GM21360 (cell line): ENCODE measurements around the gene CORO2A.
"Not testable (repeated sequence)": the region's sequence is repeated elsewhere in the genome, so short reads cannot be mapped to it uniquely, and the experiment has no call there.

Experiments
- ATAC-seq: cut with Tn5 transposase; IDR thresholded peaks from one replicate; pipeline ENCODE4 v1.9.1; 2021; ENCODE audit warnings: mild to moderate bottlenecking, moderate library complexity; ENCODE audit not compliant: unreplicated experiment

Gene CORO2A

DNA sequence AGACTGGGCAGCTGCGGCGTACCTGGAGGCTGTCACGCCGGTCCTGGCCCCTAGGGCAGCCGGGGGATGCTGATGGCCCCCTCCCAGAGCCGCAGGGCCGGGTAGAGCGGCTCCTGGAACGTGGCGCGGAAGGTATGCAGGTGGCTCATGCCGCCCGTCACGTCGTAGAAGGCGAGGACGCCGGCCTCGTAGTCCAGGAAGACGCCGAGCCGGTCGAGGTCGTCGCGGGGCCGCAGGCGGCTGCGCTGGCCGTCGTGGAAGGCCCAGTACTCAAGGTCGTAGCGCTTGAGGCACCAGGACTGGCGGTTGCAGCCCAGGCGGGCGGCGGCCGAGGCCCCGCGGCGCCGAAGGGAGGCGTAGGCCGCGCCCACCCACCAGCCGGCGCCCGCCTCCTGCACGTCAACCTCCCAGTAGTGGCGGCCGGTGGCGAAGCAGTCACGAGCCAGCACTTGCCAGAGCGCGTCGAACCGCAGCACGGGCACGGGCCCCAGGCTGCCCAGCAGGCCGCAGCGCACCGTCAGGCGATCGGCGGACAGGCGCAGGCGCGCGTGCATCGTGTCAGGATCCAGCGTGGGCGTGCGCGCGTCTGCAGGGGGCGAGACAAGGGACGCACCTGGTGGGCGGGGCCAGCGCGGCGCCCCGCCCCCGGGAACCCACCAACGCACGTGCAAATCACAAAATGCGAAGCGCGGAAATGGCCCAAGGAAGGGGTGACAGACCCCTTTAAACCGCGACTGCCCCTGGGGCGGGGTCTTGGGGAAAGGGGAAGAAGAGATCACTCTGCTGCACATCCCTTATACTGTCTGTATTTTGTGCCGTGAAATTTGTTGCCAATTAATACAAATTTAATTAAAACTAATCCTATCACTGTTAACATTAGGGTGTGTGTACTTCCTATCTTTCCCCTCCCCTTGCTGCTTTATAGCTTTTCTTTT lies 104.8 kb downstream of the CORO2A start:
- no peak for ATAC-seq

DNA sequence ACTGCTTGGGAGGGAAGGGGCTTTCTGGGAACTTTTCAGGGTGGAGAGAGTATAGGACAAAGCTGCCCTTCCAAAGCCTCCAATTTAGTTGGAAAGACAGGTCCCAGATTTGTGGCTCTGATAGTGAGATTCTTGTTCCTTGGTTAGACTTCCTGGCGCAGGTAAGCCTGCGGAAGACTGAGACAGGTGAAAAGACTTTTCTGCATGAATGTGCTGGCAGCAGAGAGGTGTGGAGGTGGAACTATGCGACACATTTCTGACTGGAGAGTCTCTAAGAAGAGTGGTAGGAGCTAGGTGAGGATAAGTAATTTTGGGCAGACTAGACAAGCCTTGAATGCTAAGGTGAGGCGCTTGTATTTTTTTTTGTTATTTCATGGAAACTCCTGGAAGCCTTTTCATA lies 106.0 kb downstream of the CORO2A start:
- ATAC-seq, result no peak

DNA sequence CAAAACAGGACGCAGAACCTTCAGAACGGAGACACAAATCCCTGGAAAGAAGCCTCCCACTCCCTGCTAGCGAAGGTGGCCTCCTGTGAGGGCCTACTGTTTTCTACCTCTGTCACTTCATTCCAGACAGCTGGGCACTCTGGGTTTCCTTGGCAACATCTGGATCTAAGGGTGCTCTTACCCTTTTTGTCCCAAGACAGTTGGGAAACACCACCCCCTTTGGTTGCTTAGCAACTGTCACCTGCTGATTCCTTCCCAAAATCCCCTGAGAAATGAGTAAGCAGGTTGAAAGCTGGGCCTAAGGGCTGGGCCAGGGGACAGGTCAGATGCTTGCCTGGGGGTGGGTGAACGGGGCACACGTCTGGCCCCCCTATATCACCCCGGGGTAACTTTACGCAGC lies 106.5 kb downstream of the CORO2A start:
- no peak for ATAC-seq

DNA sequence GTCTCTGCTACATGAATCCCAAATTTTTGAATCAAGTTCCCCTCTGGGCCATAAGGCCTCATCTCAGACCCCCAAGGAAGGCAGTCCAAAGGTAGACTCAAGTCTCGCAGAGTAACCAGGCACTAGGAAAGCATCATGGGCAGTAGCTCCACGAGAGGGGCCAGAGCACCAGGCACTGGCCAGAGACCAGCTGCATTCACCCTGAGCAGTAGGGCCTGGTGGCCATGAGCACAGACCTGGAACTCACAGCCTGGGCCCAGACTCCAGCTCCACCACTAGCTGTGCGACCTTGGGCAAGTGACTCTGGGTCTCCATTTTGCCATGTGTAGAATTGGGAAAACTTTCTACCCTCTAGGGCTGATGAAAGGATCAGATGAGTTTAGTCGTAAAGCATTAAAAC lies 107.4 kb downstream of the CORO2A start:
- no peak for ATAC-seq

DNA sequence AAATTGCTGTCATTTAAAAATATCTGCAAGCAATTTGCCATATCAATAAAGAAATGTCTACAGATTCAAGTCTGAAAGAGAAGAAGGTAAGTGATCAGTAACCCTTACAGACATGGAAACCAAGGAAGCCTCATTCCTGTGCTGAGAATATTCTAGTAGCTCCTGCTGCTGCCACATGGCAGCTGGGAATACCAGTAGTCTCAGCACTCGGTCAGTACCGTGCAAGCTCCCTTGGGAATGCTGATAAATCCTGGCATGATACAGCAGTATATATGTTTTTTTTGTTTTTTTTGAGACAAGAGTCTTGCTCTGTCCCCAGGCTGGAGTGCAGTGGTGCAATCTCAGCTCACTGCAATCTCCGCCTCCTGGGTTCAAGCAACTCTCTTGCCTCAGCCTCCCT lies 108.0 kb downstream of the CORO2A start:
- ATAC-seq, result no peak

DNA sequence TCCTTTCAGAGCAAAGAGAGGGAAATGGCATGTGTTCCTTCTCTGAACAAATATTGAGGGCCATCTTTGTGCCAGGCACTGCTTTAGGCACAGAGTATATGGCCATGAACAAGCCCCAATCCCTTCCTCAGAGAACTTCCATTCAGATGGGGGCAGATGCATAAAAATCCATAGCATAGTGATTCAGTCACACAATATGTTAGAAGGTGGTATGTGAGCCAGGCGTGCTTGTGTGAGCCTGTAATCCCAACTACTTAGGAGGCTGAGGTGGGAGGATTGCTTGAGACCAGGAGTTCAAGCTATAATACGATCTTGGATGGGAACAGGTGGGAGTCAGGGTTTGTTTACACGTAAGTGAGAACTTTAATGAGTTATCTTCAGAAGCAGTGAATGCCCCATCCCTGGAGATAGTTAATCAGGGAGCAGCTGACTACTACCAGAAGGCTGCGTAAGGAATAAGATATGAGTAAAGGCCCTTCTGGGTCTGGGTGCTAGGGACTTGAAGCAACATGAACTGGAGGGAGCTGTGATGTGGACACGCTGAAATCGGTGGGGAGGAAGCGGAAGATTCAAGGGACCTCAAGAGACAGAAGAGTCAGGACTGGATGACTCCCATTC lies 108.8 kb downstream of the CORO2A start:
- ATAC-seq, result no peak

DNA sequence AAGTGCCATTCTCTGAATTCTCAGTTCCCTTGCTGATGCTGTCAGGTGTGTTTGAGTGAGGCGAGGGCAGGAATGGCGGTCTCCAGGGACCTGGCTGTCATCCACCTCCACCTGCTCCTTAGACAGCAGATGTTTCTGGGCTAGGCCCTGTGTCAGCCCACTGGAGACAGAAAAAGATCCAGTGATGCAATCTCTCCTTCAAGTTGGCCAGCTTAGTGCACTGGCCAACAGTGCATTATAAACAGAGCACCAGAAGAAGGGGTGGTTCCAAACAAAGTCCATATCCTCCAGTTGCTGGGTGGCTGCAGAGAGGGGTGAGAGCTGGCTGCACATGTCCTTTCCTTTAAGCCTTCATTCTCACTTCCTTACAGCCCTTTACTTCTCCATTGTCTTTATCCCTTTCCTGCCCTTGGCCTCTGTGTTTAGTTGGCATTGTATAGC lies 109.4 kb downstream of the CORO2A start:
- no peak for ATAC-seq

DNA sequence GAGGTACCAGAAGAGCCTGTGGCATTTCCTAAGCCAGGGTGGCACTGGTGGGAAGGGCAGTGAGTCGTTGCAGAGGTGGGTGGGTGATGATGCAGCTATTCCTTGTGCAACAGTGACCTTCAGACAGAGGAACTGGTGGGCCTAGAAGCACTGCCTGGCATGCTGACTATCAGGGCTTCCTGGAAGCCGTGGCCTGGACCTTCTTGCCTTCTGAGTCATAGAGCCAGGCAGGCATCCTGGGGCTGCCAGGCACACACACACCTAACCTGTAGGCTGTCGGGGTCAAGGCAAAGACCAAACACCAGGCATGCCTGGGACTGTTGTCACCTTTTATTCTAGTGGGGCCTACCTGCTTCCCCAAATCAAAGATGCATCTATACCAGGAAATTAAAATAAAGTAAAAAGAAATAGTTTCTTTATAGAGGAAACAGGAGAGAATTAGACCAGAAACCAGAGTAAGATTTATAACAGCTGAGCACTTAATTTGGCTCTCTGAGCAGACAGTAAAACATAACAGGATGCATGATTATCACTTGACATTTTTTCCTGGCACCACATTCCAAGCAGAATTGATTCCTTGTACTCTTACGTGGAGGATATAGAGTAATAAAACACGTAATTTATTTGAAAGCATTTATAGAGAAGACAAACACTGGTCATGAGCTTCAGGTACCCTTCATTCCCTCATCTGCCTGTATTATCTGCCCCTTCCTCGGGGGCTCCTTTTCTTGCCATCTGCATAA lies 110.8 kb downstream of the CORO2A start:
- no peak for ATAC-seq

DNA sequence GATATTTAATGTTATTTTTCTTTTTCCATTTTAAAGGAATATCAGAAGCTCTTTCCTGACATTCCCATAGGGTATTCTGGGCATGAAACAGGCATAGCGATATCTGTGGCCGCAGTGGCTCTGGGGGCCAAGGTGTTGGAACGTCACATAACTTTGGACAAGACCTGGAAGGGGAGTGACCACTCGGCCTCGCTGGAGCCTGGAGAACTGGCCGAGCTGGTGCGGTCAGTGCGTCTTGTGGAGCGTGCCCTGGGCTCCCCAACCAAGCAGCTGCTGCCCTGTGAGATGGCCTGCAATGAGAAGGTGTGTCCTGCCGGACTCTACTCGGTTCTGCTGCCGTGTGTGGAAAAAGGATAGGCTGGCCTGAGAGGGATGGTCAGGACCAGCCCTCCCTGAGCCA lies 111.7 kb downstream of the CORO2A start:
- no peak for ATAC-seq

DNA sequence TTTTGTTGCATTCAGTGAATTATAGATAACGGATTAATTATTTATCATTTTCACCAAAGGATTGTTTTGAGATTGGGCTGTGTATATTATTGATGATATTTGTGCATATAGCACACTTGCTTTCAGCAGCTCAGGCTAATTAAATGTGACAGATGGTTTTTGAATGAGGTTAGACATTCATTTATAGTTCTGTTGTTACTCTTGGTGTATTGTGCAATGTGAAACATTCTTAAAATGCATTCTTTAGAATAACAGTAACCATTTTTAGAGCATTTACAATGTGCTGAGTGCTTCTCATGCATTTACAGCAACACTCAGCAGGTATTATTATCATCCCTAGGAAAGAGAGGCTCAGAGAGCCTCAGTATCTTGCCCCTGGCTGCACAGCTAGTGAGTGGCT lies 112.1 kb downstream of the CORO2A start:
- no peak for ATAC-seq

DNA sequence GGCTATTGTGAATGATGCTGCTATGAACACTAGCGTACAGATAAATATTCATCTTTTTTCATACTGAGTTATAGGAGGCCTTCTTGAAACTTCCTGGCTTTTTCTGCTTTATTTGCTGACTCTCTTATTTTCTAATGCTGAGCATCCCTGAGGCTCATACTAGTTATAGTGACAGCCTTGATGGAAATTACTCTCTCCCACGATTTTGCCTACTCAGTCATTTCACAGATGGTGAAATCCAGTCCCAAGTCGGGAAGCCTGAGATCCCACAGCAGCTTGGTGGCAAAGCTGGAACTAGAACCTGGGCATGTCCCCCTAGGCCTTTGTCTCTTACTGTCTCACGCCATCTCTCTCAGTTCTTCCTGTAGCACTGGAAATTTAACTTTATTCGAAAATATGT lies 113.5 kb downstream of the CORO2A start:
- no peak for ATAC-seq

DNA sequence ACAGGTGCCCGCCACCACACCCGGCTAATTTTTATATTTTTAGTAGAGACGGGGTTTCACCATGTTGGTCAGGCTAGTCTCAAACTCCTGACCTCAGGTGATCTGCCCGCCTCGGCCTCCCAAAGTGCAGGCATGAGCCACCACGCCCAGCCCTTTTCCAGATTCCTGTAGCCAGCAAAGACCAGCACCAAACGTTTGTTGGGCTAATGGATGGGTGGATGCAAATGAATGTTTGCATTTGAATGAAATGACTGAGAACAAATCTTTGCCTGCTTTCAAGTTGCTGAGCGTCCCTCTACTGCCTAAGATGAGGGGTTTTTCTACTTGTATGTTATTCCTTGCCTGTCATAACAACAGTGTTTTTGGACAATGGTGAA lies 115.9 kb downstream of the CORO2A start:
- not testable (repeated sequence) for ATAC-seq

DNA sequence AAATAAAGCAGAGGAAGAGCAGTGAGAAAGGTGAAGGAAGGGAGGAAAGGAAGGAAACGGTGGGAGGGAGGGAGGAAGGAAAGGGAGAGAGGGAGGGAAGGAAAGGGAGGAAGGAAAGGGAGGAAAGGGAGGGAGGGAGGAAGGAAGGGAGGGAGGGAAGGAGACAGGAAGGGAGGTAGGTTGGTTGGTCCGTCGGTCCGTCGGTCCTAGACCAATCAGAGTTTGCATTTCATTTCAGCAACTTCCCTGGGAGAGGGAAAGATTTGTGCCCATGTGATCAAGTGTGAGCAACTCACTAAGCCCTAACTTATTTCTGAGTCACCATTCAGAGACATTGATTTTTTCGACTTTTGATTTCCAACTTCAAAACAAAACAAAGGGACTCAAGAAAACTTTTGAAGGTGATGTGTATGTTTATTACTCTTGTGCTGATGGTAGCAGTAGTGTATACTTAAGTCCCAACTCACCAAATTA lies 117.1 kb downstream of the CORO2A start:
- no peak for ATAC-seq

DNA sequence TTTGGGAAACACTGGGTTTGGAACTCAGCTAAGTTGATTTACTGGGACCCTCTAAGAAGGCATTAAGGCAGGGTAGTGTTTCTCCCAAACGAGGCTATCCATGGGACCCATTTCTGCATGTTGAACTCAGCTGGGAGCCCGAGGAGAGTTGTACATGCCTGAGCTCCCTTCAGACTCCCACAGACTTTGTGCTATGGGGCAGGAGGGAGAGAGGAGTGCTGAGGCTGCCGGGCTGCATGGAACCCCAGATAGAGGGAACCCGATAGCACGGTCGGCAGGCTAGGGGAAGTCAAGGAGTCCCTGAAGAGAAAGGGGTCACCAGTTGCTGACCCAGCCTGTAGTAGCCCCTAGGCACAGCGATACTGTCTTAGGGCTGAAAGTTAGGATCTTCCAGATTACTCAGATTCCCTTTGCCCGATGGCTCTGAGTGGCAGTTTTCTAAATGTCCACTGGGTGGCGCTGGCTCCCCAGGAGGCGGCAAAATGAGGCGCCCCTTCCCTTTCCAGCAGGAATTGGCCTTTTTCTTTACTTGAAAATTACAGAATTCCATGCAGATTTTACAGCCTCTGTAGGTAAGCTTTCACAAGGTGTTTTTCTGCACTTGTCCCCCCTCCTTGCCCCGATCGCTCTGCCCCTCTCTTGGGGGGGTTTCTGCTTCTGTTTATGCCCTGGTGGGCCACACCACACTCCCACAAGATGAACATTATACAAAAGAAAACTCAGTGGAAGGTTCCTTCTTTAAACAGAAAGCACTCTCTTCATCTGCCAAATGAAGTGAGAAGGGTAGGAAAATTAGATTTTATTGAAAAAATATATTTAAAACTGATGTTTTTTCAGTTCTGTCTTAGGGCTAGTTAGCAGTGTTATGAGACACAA lies 118.1 kb downstream of the CORO2A start:
- ATAC-seq, result no peak

DNA sequence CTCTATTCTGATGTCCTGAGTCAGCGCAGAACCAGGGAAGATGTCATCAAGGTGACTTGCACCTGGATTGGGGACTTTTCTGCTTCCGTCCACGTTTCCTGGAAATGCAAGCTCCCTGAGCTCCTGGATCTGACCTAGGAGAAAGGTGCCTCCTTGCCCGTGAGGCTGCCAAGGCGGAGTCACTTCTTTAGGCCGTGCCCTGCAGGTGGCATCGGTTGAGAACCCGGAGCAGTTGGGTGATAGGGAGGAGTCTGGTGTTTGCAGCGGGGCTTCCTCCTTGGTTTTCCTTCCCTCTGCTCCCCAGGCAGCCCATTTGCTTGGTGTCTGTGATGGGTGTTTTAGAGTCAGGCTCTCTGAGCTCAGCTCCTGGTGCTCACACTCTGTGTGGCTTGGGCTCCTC lies 120.7 kb downstream of the CORO2A start:
- no peak for ATAC-seq
